RKO (cell line): ENCODE results near the gene KLHDC7B.

Experiments
- DNase-seq: peaks from one replicate; pipeline ENCODE4 v3.0.0-alpha.2; 2016; ENCODE audit warnings: low spot score

KLHDC7B gene

GRCh38 chr22:50595189-50595588 is 49.5 kb downstream of the KLHDC7B start:
- no peak for DNase-seq

GRCh38 chr22:50597097-50597496 is 51.4 kb downstream of the KLHDC7B start:
- no peak for DNase-seq

GRCh38 chr22:50599816-50600455 is 54.2 kb downstream of the KLHDC7B start:
- peak; percentile 28 for DNase-seq

DNA sequence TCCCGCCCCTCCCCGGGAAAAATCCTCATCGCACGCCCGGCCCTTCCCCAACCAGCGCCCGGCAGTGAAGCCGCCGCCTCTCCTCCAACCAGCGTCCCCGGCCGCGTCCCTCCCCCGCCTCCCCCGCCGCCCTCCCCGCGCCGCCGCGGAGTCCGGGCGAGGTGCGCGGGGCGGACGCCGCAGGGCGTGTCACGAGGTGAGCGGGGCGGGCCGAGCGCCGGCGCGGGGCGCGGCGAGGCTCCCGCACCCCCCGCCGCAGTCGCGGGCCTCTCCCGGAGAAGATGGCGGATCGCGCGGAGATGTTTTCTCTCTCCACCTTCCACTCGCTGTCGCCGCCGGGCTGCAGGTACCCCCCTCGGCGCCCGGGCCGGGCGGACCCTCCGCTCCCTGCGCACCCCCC is 54.8 kb downstream of the KLHDC7B start, which contains the start of gene MAPK8IP2:
MAPK8IP2 (plus strand) TSS at position 256 of the 400 bp plus-strand sequence; CDS start at position 282, 26 bp downstream.
- DNase-seq = no peak
